T-cell (primary cell): Measurements from ENCODE around the gene KIF1A. TPM values are rescaled to one million over a fixed set of nuclear protein-coding genes. Genes with fewer than 3 reads are reported as not detected.

Source experiments
- ATAC-seq, 4 experiments: fragments of 200-7000 bp in 3 of 4; fragments of 150-1000 bp in 1 of 4; cut with Tn5 transposase; replicated peaks in 1 of 4; 1 replicate in 3 of 4; 2 replicates in 1 of 4; pipeline ENCODE4 v1.10.0; 2021; ENCODE audit warnings: moderate library complexity in 3 of 4, mild to moderate bottlenecking in 2 of 4, moderate number of reproducible peaks in 1 of 4
- CTCF ChIA-PET, 2 donors: fragments of 300-600 bp; sonication (Branson Sonifier 250); formaldehyde crosslinking; loops; one replicate each; lab custom pipeline; 2022; ENCODE audit warnings: antibody characterized with exemption in 2 of 2; lab: Charles Lee
- POLR2A ChIA-PET, 2 donors: fragments of 300-600 bp; sonication (Branson Sonifier 250); formaldehyde crosslinking; loops; one replicate each; lab custom pipeline; 2022; ENCODE audit warnings: antibody characterized with exemption in 2 of 2; lab: Charles Lee
- DNase-seq, 35 experiments: peaks; one replicate each; pipeline versions ENCODE4 v3.0.0 to v3.0.0-alpha.2; 2013 to 2023
- H3K27ac ChIP-seq: one replicate; pipeline ENCODE4 v1.5.1; 2013; ENCODE audit warnings: low read length
- H3K27me3 ChIP-seq, 2 experiments: replicated peaks in 1 of 2; 1 replicate in 1 of 2; 2 replicates in 1 of 2; pipeline versions ENCODE4 v1.6.1 to v1.7.0; 2013; ENCODE audit warnings: low read length in 1 of 2, mixed read lengths in 1 of 2; ENCODE audit not compliant: control insufficient read depth in 2 of 2, insufficient read depth in 2 of 2; ENCODE audit errors: extremely low read depth in 1 of 2
- H3K36me3 ChIP-seq, 2 donors: 1 replicate in 1 of 2; 2 replicates in 1 of 2; pipeline versions ENCODE4 v1.6.1 to v1.7.0; 2013; ENCODE audit warnings: low read length in 1 of 2; ENCODE audit not compliant: control insufficient read depth in 2 of 2, insufficient read depth in 1 of 2; ENCODE audit errors: extremely low read depth in 1 of 2
- H3K4me1 ChIP-seq, 2 experiments: 1 replicate in 1 of 2; 2 replicates in 1 of 2; pipeline versions ENCODE4 v1.6.1 to v1.7.0; 2013; ENCODE audit warnings: low read length in 2 of 2, mixed read lengths in 1 of 2; ENCODE audit not compliant: insufficient read depth in 2 of 2, control insufficient read depth in 1 of 2; ENCODE audit errors: extremely low read depth in 1 of 2
- H3K4me3 ChIP-seq, 2 donors: 1 replicate in 1 of 2; 2 replicates in 1 of 2; pipeline versions ENCODE4 v1.5.1 to v1.7.0; 2013; ENCODE audit warnings: mild to moderate bottlenecking in 2 of 2, low read length in 1 of 2, moderate library complexity in 1 of 2; ENCODE audit not compliant: control insufficient read depth in 1 of 2; ENCODE audit errors: extremely low read depth in 1 of 2
- H3K9me3 ChIP-seq: 2 replicates; pipeline ENCODE4 v1.7.0; 2013
- H3K27ac Mint-ChIP-seq, 2 donors: one replicate each; pipeline ENCODE4 v1.8.0; 2020 to 2021; ENCODE audit warnings: mild to moderate bottlenecking in 2 of 2, mixed read lengths in 2 of 2
- H3K27me3 Mint-ChIP-seq, 2 donors: one replicate each; pipeline ENCODE4 v1.8.0; 2021 to 2022; ENCODE audit warnings: mixed read lengths in 2 of 2
- H3K36me3 Mint-ChIP-seq: one replicate; pipeline ENCODE4 v1.8.0; 2021; ENCODE audit warnings: mixed read lengths
- H3K4me1 Mint-ChIP-seq, 3 donors: one replicate each; pipeline ENCODE4 v1.8.0; 2020 to 2022; ENCODE audit warnings: mixed read lengths in 3 of 3, mild to moderate bottlenecking in 1 of 3
- H3K4me3 Mint-ChIP-seq, 3 donors: one replicate each; pipeline ENCODE4 v1.8.0; 2020 to 2022; ENCODE audit warnings: mild to moderate bottlenecking in 3 of 3, mixed read lengths in 3 of 3, moderate library complexity in 3 of 3
- H3K9me3 Mint-ChIP-seq, 3 donors: one replicate each; pipeline ENCODE4 v1.8.0; 2020 to 2022; ENCODE audit warnings: mixed read lengths in 3 of 3
- WGBS: methylation state at CpG from one replicate; pipeline ENCODE4 v1.1.5; 2013; ENCODE audit warnings: missing lambda C conversion rate; ENCODE audit not compliant: insufficient coverage; 5-methylcytosine and 5-hydroxymethylcytosine counted together
- total RNA-seq, 35 experiments: library from RNA in 6 of 35; stranded (reverse) in 6 of 35; fragments of 120-200 nt in 1 of 35; gene quantifications; one replicate each; pipeline versions ENCODE4 v1.2.1 to v1.2.4 and lab custom pipeline; 2013 to 2026

Gene KIF1A
- total RNA-seq, 5 donors from 2014 or later (not counting 1 experiment from before 2014, with no cell fraction given) = 0.43 to 0.58 (median 0.51) TPM; not detected in 2

DNA sequence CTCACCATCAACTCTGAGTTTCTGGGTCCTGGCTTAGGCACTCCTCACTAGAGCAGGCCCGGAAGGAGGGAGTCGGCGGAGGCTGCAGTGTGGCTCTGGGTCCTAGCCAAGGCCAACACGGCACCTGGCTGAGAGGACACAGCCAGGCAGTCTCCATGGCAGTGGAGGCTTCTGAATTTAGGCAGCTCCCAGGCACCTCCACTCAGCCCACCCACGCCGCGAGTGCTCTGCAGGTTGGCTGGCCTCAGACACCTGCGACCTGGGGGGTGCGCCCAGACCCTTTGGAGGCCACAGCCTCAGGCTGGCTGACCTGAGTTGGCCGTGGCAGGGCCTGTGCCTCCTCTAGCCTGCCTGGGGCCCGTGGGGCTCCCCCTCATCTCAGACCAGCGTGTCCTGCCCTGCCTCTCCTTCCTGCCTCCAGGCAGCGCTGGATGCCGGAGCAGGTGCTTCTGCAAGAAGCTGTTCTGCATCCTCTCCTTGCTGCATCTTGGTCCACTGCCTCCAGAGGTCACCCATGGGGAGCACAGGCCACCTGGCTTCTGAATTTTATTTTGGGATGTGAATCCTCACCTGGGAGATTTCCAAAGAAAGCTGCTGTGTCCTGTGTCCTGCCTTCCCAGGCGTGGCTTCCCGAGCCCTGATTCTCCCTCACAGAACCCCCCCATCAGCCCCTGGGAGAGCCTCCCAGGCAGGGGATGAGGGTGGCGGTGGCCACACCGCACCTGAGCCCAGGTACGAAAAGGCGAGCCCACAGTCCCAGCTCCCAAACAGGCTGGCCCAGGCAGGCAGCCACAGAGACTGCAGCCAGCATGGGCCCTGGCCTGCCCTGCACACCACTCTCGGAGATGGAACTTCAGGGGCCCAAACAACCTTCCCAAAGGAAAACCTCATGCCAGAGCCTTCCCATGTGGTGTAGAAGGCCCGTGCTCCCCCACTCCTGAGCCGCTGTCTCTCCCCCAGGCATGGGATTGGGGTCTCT is 105.0 kb downstream of the KIF1A start:
- CTCF ChIA-PET = no interaction called here
- DNase-seq = no peak
- H3K4me1 Mint-ChIP-seq = no peaks in the 10 kb centered on the region
- Histone ChIP-seq H3K27me3 (peaks cover 0 to 43% of the 10 kb centered on the region in 2 experiments), H3K4me3 (no peak overlapping the region), H3K27ac (no peak overlapping the region), H3K36me3 (no peaks in the 10 kb centered on the region), H3K4me1 (no peaks in the 10 kb centered on the region), H3K9me3 (no peaks in the 10 kb centered on the region)
- H3K27me3 Mint-ChIP-seq = no peaks in the 10 kb centered on the region
- no peaks in the 10 kb centered on the region for H3K36me3 Mint-ChIP-seq
- no peak for ATAC-seq
- WGBS = 81% methylated on average over 21 of the region's 23 CpGs
- POLR2A ChIA-PET = no interaction called here
- H3K9me3 Mint-ChIP-seq = no peaks in the 10 kb centered on the region
- H3K4me3 Mint-ChIP-seq = no peak overlapping the region
- H3K27ac Mint-ChIP-seq = no peak overlapping the region

DNA sequence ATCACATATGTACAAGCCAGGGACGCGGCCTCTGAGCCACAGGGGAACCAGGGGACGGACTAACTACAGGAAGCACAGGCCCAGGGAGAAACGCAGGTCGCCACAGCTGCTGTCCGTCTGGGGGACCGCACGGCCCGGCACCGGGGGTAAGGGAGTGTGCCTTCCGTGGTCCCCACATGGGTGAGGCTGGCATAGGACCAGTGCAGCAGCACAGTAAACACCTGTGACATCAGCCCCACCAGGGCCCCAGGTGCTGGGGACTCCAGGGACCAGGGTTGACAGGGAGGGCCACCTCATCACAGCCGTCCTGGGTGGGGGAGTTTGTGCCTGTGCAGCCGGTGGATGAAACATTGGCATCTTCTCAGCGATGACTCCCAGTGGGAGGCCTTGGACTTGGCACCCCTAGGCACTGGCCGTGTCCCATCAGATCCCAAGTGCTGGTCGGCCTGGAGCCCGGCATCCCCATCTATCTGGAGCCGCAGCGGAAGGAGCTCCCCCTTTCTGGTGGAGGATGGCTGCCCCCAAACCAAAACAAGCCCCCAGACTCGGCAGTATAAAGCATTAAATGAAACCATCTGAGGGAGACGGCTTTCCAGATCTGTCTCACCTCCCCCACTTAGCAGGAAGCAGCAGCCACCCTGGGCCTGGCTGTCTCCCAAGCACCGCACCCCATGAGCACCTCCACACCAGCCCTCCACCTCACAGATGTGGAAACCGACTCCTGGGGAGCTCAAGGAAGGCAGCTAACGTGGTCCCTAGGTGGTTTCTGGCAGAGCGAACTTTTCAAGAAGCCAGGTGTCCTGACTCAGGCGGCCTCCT is 105.9 kb downstream of the KIF1A start:
- DNase-seq = no peak
- POLR2A ChIA-PET = no interaction called here
- H3K9me3 ChIP-seq = no peaks in the 10 kb centered on the region

DNA sequence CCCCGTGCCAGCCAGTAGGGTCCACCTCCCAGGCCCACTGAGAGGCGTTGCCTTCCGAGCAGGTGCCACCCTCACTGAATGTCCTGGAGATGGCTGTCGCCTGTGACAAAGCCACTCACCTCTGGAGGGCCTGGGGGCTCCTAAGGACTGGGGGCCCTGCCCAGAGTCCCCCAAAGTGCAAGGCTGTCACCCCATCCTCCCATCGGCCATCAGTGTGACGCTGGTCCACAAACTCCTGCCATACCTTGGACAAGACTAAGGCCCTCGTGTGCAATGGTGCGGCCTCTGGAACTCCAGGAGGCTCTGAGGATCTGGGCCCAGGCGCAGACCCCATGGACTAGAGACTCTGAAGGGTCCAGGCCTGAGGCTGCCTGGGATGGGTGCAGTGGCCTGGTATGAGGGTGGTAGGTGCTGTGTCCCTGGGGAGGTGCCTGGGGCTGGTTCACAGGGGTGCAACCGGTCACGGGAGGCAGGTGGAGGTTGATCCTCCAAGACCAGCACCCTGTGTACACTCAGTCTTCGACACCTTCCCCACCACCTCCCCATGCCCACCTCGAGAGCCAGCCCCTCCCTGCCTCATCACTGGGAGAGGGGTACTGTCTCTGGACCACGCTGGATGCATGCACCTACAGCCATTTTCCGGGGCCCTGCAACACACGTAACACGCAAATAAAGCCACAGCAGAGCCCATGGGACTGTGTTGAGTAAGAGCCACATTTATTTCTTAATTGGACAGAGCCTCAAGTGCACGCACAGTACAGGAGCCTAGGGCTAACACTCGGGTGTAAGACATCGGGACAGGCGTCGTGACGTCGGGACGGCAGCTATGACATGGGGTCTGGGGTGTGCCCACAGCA is 106.7 kb downstream of the KIF1A start:
- ChIA-PET POLR2A (no interaction called here), CTCF (no interaction called here)
- H3K27me3 Mint-ChIP-seq = peaks cover 0 to 1% of the 10 kb centered on the region in 2 donors
- DNase-seq (no peak), ATAC-seq (no peak)
- H3K27ac ChIP-seq = no peak overlapping the region
- no peaks in the 10 kb centered on the region for H3K4me1 ChIP-seq
- 84% methylated on average over 20 of the region's 25 CpGs for WGBS
- H3K4me1 Mint-ChIP-seq = no peaks in the 10 kb centered on the region
- no peaks in the 10 kb centered on the region for H3K36me3 ChIP-seq
- no peaks in the 10 kb centered on the region for H3K9me3 Mint-ChIP-seq
- H3K27me3 ChIP-seq = peaks cover 0 to 32% of the 10 kb centered on the region in 2 experiments
- H3K36me3 Mint-ChIP-seq = no peaks in the 10 kb centered on the region
- H3K4me3 Mint-ChIP-seq = no peak overlapping the region
- H3K4me3 ChIP-seq = no peak overlapping the region
- H3K27ac Mint-ChIP-seq = no peak overlapping the region
- H3K9me3 ChIP-seq = no peaks in the 10 kb centered on the region

More for the DNA sequence above, 105.9 kb downstream of the KIF1A start:
- 80% methylated on average over 23 of the region's 26 CpGs for WGBS
- CTCF ChIA-PET = no interaction called here
- H3K4me1 Mint-ChIP-seq = no peaks in the 10 kb centered on the region
- H3K27ac Mint-ChIP-seq = no peak overlapping the region
- ATAC-seq = no peak
- no peak overlapping the region for H3K4me3 Mint-ChIP-seq
- H3K27ac ChIP-seq = no peak overlapping the region
- no peaks in the 10 kb centered on the region for H3K9me3 Mint-ChIP-seq
- peaks cover 0 to 36% of the 10 kb centered on the region in 2 experiments for H3K27me3 ChIP-seq
- H3K36me3 ChIP-seq = no peaks in the 10 kb centered on the region
- no peak overlapping the region for H3K4me3 ChIP-seq
- H3K27me3 Mint-ChIP-seq = no peaks in the 10 kb centered on the region
- H3K36me3 Mint-ChIP-seq = no peaks in the 10 kb centered on the region
- no peaks in the 10 kb centered on the region for H3K4me1 ChIP-seq

DNA sequence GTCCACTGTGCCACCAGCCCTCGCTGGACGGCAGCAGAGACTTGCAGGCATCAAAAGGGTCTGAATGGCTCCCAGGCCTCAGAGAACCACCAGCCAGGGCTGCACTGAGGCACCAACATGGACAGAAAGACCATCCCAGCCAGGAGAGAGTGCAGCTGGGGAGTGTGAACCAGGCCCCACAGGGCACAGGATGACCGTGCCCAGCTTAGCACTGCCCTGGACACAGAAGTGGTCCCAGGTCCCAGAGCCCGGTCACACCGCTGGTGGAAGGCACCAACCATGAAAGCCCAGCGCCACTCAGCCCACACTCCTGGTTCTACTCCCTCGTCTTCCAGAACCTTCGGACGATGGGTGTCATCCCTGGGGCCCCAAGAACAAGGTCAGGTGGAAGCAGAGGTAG is 107.9 kb downstream of the KIF1A start:
- Histone ChIP-seq H3K27ac (no peak overlapping the region), H3K4me3 (no peak overlapping the region), H3K27me3 (peaks cover 0 to 29% of the 10 kb centered on the region in 2 experiments), H3K9me3 (no peaks in the 10 kb centered on the region), H3K4me1 (no peaks in the 10 kb centered on the region), H3K36me3 (no peaks in the 10 kb centered on the region)
- H3K27ac Mint-ChIP-seq = no peak overlapping the region
- no peak for ATAC-seq
- H3K9me3 Mint-ChIP-seq = no peaks in the 10 kb centered on the region
- POLR2A ChIA-PET = no interaction called here
- H3K27me3 Mint-ChIP-seq = peaks cover 0 to 2% of the 10 kb centered on the region in 2 donors
- no peak for DNase-seq
- no peaks in the 10 kb centered on the region for H3K4me1 Mint-ChIP-seq
- H3K36me3 Mint-ChIP-seq = no peaks in the 10 kb centered on the region
- CTCF ChIA-PET = no interaction called here
- 97% methylated on average over 6 of the region's 9 CpGs for WGBS
- no peak overlapping the region for H3K4me3 Mint-ChIP-seq

DNA sequence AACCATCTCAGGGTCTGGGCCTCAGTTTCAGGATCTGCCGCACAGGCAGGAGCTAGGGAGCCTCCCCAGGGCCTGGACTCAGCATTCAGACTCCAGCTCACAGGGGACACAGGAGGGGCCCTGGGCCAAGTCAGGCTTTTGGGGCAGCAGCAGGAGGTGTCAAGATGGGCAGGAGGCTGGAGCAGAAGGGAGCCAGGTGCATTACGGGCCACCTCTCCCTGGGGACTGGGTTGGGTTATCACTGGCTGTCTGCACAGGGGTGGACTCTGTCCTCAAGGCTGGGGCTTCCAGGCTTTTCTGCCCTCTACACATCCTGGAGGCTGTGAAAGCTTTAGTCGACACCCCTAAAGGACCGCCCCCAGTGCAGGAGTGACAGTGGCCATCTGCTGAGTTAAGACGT is 108.3 kb downstream of the KIF1A start:
- no peaks in the 10 kb centered on the region for H3K9me3 Mint-ChIP-seq
- no peaks in the 10 kb centered on the region for H3K4me1 Mint-ChIP-seq
- no peaks in the 10 kb centered on the region for H3K36me3 ChIP-seq
- H3K4me3 Mint-ChIP-seq = no peak overlapping the region
- WGBS = 92% methylated on average over 5 of the region's 5 CpGs
- no peak overlapping the region for H3K27ac Mint-ChIP-seq
- H3K27me3 ChIP-seq = peaks cover 0 to 27% of the 10 kb centered on the region in 2 experiments
- DNase-seq = no peak
- H3K9me3 ChIP-seq = no peaks in the 10 kb centered on the region
- ChIA-PET CTCF (no interaction called here), POLR2A (no interaction called here)
- H3K27ac ChIP-seq = no peak overlapping the region
- H3K27me3 Mint-ChIP-seq = peaks cover 0 to 2% of the 10 kb centered on the region in 2 donors
- no peaks in the 10 kb centered on the region for H3K4me1 ChIP-seq
- H3K36me3 Mint-ChIP-seq = no peaks in the 10 kb centered on the region
- no peak overlapping the region for H3K4me3 ChIP-seq
- no peak for ATAC-seq

DNA sequence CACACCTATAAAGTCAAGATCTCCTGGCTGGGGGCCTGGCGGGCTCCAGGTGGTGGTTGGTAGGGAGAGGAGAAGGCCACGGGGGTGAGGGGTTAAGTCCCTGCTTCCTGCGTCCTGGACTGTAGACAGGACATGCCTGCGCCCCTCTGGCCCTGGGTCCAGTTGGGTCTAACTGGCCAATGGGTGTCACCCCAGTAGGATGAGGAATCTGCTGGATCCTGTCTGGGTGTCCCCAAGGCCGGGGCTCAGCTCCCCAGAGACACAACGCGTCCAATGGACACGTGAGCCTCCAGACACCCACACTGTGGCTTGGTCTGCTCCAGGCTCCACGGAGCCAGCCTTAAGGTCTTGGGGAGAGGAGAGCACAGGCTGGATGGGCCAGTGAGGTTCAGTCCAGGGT is 108.7 kb downstream of the KIF1A start:
- H3K4me1 ChIP-seq = no peaks in the 10 kb centered on the region
- no peaks in the 10 kb centered on the region for H3K9me3 ChIP-seq
- DNase-seq = no peak
- no peaks in the 10 kb centered on the region for H3K36me3 Mint-ChIP-seq
- no peak overlapping the region for H3K27ac Mint-ChIP-seq
- peaks cover 0 to 26% of the 10 kb centered on the region in 2 experiments for H3K27me3 ChIP-seq
- no peak for ATAC-seq
- no peak overlapping the region for H3K27ac ChIP-seq
- ChIA-PET POLR2A (no interaction called here), CTCF (no interaction called here)
- no peaks in the 10 kb centered on the region for H3K9me3 Mint-ChIP-seq
- H3K36me3 ChIP-seq = no peaks in the 10 kb centered on the region
- WGBS = 79% methylated on average over 8 of the region's 9 CpGs
- no peaks in the 10 kb centered on the region for H3K4me1 Mint-ChIP-seq
- no peak overlapping the region for H3K4me3 Mint-ChIP-seq
- H3K27me3 Mint-ChIP-seq = peaks cover 0 to 2% of the 10 kb centered on the region in 2 donors
- H3K4me3 ChIP-seq = no peak overlapping the region
